ENCODE data around the gene AKR1C3.

AKR1C3 gene

GRCh38 chr10:5142199-5142598 lies 48.0 kb downstream of the AKR1C3 start:
- DNase-seq: no peak

GRCh38 chr10:5143137-5143536 lies 48.9 kb downstream of the AKR1C3 start:
- DNase-seq: no peak

- DNase-seq: no peak
These were observed 52.7 kb downstream of the AKR1C3 start for GRCh38 chr10:5146920-5147254.

- DNase-seq: no peak
These were observed 53.2 kb downstream of the AKR1C3 start for GRCh38 chr10:5147255-5147980.

- DNase-seq: no peak
These were observed 53.9 kb downstream of the AKR1C3 start for GRCh38 chr10:5147981-5148677.

- DNase-seq: no peak
These were observed 54.4 kb downstream of the AKR1C3 start for GRCh38 chr10:5148678-5149032.

- peak; percentile 52 for DNase-seq
These were observed 56.9 kb downstream of the AKR1C3 start for GRCh38 chr10:5151076-5151475.

- DNase-seq: no peak
These were observed 61.7 kb downstream of the AKR1C3 start for GRCh38 chr10:5155951-5156350.

All from EL (cell line).